Activated CD8-positive, alpha-beta T cell treated with anti-CD3 and anti-CD28 coated beads, Interleukin-2, amount 10 ng/mL, durations not matched to agents 7 days and 5 days (primary cell): ENCODE data around the gene CYP46A1. TPM values are rescaled to one million over a fixed set of nuclear protein-coding genes. Genes with fewer than 3 reads are reported as not detected.

ENCODE experiments used
- ATAC-seq: fragments of 150-1000 bp; cut with Tn5 transposase; one replicate; pipeline ENCODE4 v1.10.0; 2021; ENCODE audit warnings: moderate library complexity
- CTCF ChIA-PET: fragments of 350-600 bp; sonication (Branson Sonifier 250); formaldehyde crosslinking; loops from one replicate; lab custom pipeline; 2021; ENCODE audit warnings: antibody characterized with exemption; lab: Charles Lee
- POLR2A ChIA-PET: fragments of 350-600 bp; sonication (Branson Sonifier 250); formaldehyde crosslinking; loops from one replicate; lab custom pipeline; 2021; ENCODE audit warnings: antibody characterized with exemption; lab: Charles Lee
- DNase-seq: peaks from one replicate; pipeline ENCODE4 v3.0.0-alpha.2; 2020
- H3K27ac Mint-ChIP-seq: one replicate; pipeline ENCODE4 v1.8.0; 2021; ENCODE audit warnings: mild to moderate bottlenecking, mixed read lengths
- H3K27me3 Mint-ChIP-seq: one replicate; pipeline ENCODE4 v1.8.0; 2021; ENCODE audit warnings: low read depth, mixed read lengths
- H3K36me3 Mint-ChIP-seq: one replicate; pipeline ENCODE4 v1.8.0; 2021; ENCODE audit warnings: low read depth, mixed read lengths
- H3K4me1 Mint-ChIP-seq: one replicate; pipeline ENCODE4 v1.8.0; 2021; ENCODE audit warnings: low read depth, mixed read lengths
- H3K4me3 Mint-ChIP-seq: one replicate; pipeline ENCODE4 v1.8.0; 2021; ENCODE audit warnings: mild to moderate bottlenecking, mixed read lengths
- H3K9me3 Mint-ChIP-seq: one replicate; pipeline ENCODE4 v1.8.0; 2022; ENCODE audit warnings: mixed read lengths; ENCODE audit not compliant: insufficient read depth
- total RNA-seq, 2 experiments: library from RNA; stranded (reverse); gene quantifications; one replicate each; pipeline ENCODE4 v1.2.3, GENCODE V29; 2021

The CYP46A1 gene
- total RNA-seq, 2 experiments from 2014 or later, result not detected

DNA sequence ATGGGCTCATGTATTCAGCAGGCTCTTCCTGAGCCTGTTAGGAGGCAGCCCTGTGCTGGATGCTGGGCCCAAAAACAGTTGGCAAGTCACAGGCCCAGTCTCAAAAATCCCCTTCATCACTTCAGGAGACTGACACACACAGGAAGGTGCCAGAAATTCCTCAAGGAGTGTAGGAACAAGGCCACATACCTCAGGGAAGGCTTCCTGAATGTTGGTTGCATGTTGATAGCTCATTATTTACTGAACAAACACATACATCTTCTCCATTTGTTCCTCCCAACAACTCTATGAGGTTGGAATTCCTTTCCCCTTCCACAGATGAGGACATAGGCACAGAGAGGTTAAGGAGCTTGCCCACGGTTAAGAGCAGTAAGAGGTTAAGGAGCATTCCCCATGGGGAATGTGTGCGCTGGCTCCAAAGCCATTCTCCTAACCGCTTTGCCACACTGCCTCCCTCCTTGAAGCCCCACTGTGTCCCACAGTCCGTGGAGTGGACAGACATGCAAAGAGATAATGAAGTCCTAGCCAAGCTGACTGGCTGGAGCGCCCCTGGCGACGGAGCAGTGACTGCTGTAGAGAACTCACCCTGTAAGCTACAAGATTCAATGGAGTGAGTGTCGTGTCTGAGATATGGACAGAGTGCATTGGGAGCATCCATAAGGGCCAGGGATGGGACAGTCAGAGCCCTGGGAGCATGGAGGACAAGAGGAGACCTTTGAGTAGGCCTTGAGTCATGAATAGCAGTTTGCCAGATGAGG lies 35.9 kb upstream of the CYP46A1 start:
- H3K4me3 Mint-ChIP-seq, result no peak overlapping the region
- ATAC-seq (no peak), DNase-seq (no peak)
- peaks cover 29% of the 10 kb centered on the region for H3K27me3 Mint-ChIP-seq
- CTCF ChIA-PET, result no interaction called here
- no peaks in the 10 kb centered on the region for H3K36me3 Mint-ChIP-seq
- POLR2A ChIA-PET, result no interaction called here
- H3K27ac Mint-ChIP-seq, result no peak overlapping the region
- H3K9me3 Mint-ChIP-seq, result no peaks in the 10 kb centered on the region
- peaks cover 2% of the 10 kb centered on the region for H3K4me1 Mint-ChIP-seq

DNA sequence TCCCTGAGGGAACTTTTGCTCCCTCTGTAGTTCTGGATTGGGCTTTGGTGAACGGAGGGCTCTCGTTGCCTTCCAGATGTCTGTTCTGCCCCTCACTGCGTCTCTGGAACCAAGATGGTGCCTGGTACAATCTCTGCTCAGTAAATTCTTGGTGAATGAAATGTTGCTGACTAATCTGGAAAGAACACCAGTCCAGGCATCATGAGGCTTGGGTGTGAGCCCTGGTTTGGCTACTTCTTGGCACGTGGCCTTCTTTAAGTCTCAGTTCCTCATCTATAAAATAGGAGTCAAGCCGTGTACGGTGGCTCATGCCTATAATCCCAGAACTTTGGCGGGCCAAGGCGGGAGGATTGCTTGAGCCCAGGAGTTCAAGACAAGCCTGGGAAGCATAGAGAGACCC lies 34.9 kb upstream of the CYP46A1 start:
- Mint-ChIP-seq H3K36me3 (no peaks in the 10 kb centered on the region), H3K9me3 (no peaks in the 10 kb centered on the region), H3K27ac (no peak overlapping the region), H3K27me3 (peaks cover 20% of the 10 kb centered on the region), H3K4me3 (no peak overlapping the region), H3K4me1 (peaks cover 2% of the 10 kb centered on the region)
- ATAC-seq (no peak), DNase-seq (no peak)
- POLR2A ChIA-PET, result no interaction called here
- CTCF ChIA-PET, result no interaction called here

DNA sequence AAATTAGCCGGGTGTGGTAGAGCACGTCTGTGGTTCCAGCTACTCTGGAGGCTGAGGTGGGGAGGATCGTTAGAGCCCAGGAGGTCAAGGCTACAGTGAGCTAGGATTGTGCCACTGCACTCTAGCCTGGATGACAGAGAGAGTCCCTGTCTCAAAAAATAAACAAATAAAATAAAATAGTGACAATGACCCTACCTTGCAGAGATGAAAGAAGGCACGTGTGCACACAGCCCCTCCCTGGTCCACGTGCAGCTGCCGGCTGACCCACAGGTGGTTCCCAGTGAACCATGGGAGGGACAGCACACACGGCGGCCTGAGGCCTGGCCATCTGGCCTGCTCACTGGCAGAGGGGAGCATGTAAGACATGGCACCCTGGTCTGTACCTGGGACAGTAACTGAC lies 34.5 kb upstream of the CYP46A1 start:
- H3K4me1 Mint-ChIP-seq, result peaks cover 2% of the 10 kb centered on the region
- no peaks in the 10 kb centered on the region for H3K36me3 Mint-ChIP-seq
- no peak for ATAC-seq
- H3K9me3 Mint-ChIP-seq, result no peaks in the 10 kb centered on the region
- DNase-seq, result no peak
- ChIA-PET CTCF (no interaction called here), POLR2A (no interaction called here)
- no peak overlapping the region for H3K4me3 Mint-ChIP-seq
- H3K27ac Mint-ChIP-seq, result no peak overlapping the region
- H3K27me3 Mint-ChIP-seq, result peaks cover 21% of the 10 kb centered on the region

DNA sequence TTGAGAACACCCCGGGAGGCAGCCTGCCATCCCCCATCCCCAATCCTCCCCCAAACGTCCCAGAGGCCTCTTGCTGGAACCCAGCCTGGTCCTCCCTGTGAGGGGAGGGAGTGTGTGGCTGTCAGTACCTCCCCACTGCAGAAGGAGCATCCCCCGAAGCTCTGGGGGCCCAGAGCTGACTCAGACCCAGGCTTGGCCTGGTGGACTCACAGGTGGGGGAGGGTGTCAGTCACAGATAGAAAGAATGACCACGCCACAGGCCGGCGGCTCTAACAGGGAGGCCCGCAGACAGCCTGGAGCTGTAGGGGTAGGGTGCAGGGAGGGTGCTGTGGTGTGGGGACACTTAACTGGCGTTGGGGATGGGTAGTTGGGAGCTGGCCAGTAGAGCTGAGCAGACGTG lies 33.9 kb upstream of the CYP46A1 start:
- Mint-ChIP-seq H3K4me1 (peaks cover 2% of the 10 kb centered on the region), H3K4me3 (no peak overlapping the region), H3K27ac (no peak overlapping the region), H3K27me3 (peaks cover 24% of the 10 kb centered on the region), H3K36me3 (no peaks in the 10 kb centered on the region), H3K9me3 (no peaks in the 10 kb centered on the region)
- ATAC-seq, result no peak
- CTCF ChIA-PET, result no interaction called here
- POLR2A ChIA-PET, result no interaction called here
- no peak for DNase-seq

DNA sequence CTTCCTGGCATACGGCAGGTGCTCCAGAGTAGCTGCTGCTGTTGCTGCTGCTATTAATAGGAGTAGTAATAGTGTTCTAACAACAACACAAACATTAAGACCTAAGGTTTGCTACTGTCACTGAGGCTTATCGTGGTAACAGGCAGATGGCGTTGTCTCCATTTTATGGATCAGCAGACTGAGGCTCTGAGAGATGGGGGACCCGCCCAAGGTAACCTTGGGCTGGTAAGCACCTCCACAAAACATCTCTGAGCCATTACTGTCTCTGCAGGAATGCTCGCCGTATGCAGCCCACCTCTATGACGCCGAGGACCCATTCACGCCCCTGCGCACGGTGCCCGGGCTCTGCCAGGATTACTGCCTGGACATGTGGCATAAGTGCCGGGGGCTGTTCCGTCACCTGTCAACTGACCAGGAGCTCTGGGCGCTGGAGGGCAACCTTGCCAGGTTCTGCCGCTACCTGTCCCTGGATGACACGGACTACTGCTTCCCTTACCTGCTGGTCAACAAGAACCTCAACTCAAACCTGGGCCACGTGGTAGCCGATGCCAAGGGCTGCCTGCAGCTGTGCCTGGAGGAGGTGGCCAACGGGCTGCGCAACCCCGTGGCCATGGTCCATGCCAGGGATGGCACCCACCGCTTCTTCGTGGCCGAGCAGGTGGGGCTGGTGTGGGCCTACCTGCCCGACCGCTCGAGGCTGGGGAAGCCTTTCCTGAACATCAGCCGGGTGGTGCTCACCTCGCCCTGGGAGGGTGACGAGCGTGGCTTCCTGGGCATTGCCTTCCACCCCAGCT lies 31.9 kb upstream of the CYP46A1 start:
- ATAC-seq, result no peak
- H3K36me3 Mint-ChIP-seq, result no peaks in the 10 kb centered on the region
- no peak for DNase-seq
- H3K9me3 Mint-ChIP-seq, result no peaks in the 10 kb centered on the region
- H3K4me3 Mint-ChIP-seq, result no peak overlapping the region
- ChIA-PET CTCF (no interaction called here), POLR2A (no interaction called here)
- H3K27me3 Mint-ChIP-seq, result peaks cover 10% of the 10 kb centered on the region
- no peaks in the 10 kb centered on the region for H3K4me1 Mint-ChIP-seq
- H3K27ac Mint-ChIP-seq, result no peak overlapping the region

DNA sequence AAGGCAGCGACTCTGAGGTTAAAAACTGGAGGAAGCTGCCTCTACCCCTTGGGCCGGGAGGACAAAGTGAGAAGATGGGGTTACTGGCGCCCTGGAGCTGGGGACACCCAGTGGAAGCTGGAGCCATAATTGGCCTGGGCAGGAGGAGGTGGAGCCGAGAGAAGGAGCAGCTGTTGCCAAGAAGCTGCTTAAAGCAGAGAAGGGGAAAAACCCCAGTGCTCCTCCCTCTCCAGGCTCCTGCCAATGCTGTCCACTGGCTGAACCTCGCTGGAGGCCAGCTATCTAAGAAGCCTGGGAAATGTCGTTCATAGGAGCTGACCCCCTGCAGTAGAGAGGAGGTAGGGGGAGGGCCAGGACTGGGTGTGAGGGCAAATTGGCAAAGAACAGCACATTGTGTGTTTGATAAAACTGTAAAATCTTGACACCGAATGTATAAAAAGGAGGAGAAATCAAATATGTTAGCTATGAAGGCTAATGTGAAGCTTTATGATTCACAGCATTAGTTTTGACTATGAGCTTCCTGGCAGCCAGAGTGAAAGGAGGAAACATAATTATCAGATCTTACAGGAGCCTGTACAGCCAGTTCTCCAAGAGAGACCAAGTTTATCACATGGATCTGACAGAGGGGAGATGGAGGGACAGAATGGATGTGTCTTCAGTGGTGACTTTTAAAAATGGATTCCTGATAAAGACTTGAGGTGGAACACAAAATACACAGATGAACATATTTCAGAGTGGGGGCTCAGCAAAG lies 29.7 kb upstream of the CYP46A1 start:
- CTCF ChIA-PET, result no interaction called here
- no peak for DNase-seq

DNA sequence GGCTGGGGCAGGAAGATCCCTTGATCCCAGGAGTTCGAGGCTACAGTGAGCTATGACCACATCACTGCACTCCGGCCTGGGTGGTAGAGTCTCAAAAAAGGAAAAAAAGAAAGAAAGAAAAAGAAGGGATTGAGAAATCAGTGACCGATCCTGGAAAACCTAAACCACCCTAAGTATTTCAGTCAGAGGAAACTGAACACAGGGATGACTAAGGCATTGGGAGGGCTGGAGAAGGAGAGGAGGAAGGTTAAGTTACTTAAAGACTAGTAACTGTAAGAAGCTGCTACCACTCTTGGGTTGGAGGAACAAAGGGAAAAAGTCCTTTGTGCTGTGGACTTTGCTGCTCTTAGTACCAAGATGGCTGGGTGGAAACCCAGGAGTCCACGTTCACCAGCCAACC lies 28.6 kb upstream of the CYP46A1 start:
- H3K4me3 Mint-ChIP-seq, result no peak overlapping the region
- H3K4me1 Mint-ChIP-seq, result no peaks in the 10 kb centered on the region
- no peak for DNase-seq
- H3K27me3 Mint-ChIP-seq, result peaks cover 31% of the 10 kb centered on the region
- CTCF ChIA-PET, result no interaction called here
- no peaks in the 10 kb centered on the region for H3K36me3 Mint-ChIP-seq
- ATAC-seq, result no peak
- no peaks in the 10 kb centered on the region for H3K9me3 Mint-ChIP-seq
- no peak overlapping the region for H3K27ac Mint-ChIP-seq
- POLR2A ChIA-PET, result no interaction called here

More for the DNA sequence above, 29.7 kb upstream of the CYP46A1 start:
- H3K36me3 Mint-ChIP-seq, result no peaks in the 10 kb centered on the region
- H3K4me3 Mint-ChIP-seq, result no peak overlapping the region
- H3K27ac Mint-ChIP-seq, result no peak overlapping the region
- POLR2A ChIA-PET, result no interaction called here
- no peaks in the 10 kb centered on the region for H3K9me3 Mint-ChIP-seq
- H3K4me1 Mint-ChIP-seq, result no peaks in the 10 kb centered on the region
- peaks cover 23% of the 10 kb centered on the region for H3K27me3 Mint-ChIP-seq
- ATAC-seq, result no peak

DNA sequence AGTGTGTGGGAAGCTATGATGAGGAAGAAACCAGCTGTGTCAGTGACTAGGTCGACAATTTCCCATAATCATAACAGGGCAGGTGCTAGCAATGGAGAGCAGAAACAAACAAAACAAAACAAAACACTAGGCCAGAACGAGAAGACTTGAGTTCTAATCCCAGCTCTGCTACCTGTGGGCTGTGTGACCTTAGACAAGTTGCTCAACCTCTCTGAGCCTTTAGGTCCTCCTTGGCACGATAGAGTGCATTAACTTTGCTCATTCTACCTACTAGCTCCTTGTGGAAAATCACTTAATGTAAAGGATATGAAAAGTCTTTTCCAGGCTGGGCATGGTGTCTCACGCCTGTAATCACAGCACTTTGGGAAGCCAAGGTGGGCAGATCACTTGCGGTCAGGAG lies 27.9 kb upstream of the CYP46A1 start:
- no peak for DNase-seq
- CTCF ChIA-PET, result no interaction called here
- Mint-ChIP-seq H3K9me3 (no peaks in the 10 kb centered on the region), H3K4me1 (no peaks in the 10 kb centered on the region), H3K27me3 (peaks cover 37% of the 10 kb centered on the region), H3K4me3 (no peak overlapping the region), H3K27ac (no peak overlapping the region), H3K36me3 (no peaks in the 10 kb centered on the region)
- no peak for ATAC-seq
- POLR2A ChIA-PET, result no interaction called here

DNA sequence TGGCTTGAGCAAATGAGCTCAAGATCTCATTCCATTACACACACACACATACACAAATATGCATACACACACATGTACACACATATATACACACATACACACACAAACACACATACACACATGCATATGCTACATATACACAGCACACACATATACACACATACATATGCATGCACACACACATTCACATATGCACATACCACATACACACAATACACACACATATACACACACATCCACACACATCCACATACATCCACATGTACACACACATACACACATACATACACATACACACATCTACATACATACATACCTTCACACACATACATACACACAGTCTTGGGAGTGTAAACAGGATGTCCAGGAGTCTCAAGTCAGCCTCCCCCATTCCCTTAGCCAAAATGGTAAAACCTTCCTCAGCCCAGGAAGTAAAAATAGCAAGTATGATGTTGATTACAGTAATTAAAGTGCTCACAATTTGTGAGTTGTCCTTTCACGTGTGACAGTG lies 26.4 kb upstream of the CYP46A1 start:
- no peak overlapping the region for H3K4me3 Mint-ChIP-seq
- no peak overlapping the region for H3K27ac Mint-ChIP-seq
- no peaks in the 10 kb centered on the region for H3K4me1 Mint-ChIP-seq
- ChIA-PET POLR2A (no interaction called here), CTCF (no interaction called here)
- DNase-seq (no peak), ATAC-seq (no peak)
- H3K27me3 Mint-ChIP-seq, result peaks cover 42% of the 10 kb centered on the region
- H3K36me3 Mint-ChIP-seq, result no peaks in the 10 kb centered on the region
- no peaks in the 10 kb centered on the region for H3K9me3 Mint-ChIP-seq

DNA sequence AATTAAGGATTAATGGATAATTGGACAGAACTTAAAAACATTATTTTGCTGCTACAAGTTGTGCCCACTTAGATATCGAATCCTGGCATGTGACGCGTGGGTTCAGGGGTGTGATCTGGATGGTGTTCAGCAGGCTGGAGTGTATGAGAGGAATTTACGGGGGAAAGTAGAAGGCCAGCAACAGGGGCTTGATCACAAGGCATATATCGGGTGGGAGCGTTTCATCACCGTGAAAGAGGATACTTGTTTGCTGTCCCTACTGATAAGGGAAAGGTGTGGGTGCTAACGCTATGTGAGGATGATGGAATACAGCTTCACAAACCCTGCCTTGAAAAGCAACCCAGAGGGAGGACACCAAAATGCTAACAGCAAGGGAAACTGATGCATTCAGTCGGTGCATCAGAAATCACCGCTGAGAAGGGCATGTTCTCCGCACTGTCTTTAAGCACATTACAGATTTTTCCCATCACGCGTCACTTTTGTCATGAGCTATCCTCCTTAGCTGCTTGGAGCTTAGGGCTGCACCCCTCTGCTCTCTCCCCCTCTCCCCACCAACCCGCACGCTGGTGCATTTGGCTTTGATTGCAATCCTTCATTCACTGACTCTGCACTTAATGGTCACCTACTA lies 25.8 kb upstream of the CYP46A1 start:
- H3K27me3 Mint-ChIP-seq, result peaks cover 42% of the 10 kb centered on the region
- DNase-seq, result no peak
- ATAC-seq, result no peak
- H3K9me3 Mint-ChIP-seq, result no peaks in the 10 kb centered on the region
- H3K4me3 Mint-ChIP-seq, result no peak overlapping the region
- H3K4me1 Mint-ChIP-seq, result no peaks in the 10 kb centered on the region
- no peak overlapping the region for H3K27ac Mint-ChIP-seq
- ChIA-PET CTCF (interaction anchor here (0.5 to 1.1 kb wide), 2 partner anchors 17 to 289 kb away, joined by 3 read pairs; no protein-coding TSS in a partner anchor), POLR2A (interaction anchor here (1.4 kb wide), 1 partner anchor 53 kb away, joined by 5 read pairs; no protein-coding TSS in a partner anchor)
- no peaks in the 10 kb centered on the region for H3K36me3 Mint-ChIP-seq

DNA sequence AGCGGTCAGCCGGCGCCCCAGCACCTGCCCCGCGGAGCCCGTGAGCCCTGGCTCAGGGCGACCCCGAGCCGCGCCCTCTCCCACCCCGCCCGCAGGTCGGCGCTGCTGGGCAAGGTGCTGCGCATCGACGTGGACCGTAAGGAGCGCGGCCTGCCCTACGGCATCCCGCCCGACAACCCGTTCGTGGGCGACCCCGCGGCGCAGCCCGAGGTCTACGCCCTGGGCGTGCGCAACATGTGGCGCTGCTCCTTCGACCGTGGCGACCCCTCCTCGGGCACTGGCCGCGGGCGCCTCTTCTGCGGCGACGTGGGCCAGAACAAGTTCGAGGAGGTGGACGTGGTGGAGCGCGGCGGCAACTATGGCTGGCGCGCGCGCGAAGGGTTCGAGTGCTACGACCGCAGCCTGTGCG lies 24.8 kb upstream of the CYP46A1 start:
- Mint-ChIP-seq H3K4me1 (no peaks in the 10 kb centered on the region), H3K36me3 (no peaks in the 10 kb centered on the region), H3K27me3 (peaks cover 46% of the 10 kb centered on the region), H3K27ac (no peak overlapping the region), H3K9me3 (no peaks in the 10 kb centered on the region), H3K4me3 (no peak overlapping the region)
- ChIA-PET CTCF (interaction anchor here (1.1 kb wide), 1 partner anchor 288 kb away, joined by 3 read pairs; no protein-coding TSS in a partner anchor), POLR2A (interaction anchor here (1.4 kb wide), 1 partner anchor 54 kb away, joined by 5 read pairs; no protein-coding TSS in a partner anchor)
- DNase-seq (no peak), ATAC-seq (peak; percentile 49)
